HepG2 (cell line): Measurements from ENCODE around the gene DAD1. TPM values are rescaled to one million over a fixed set of nuclear protein-coding genes. Genes with fewer than 3 reads are reported as not detected.

ENCODE experiments used
- ATAC-seq: fragments of 200-7000 bp; cut with Tn5 transposase; 3 replicates; pipeline ENCODE4 v1.9.1; 2020; ENCODE audit warnings: mild to moderate bottlenecking, moderate library complexity
- BruUV-seq: library from RNA; stranded (reverse); fragments of 400-500 nt; replicated peaks from 2 replicates; lab custom pipeline; 2021; lab: Mats Ljungman, UMichigan
- CTCF ChIA-PET: fragments of 300-600 bp; formaldehyde crosslinking; extraction: SDS; loops from one replicate; lab custom pipeline; 2021; ENCODE audit warnings: low total read pairs, inconsistent platforms, low intra/inter-chr PET ratio; lab: Yijun Ruan, JAX
- POLR2A ChIA-PET: fragments of 350-600 bp; sonication (Branson Sonifier 250); formaldehyde crosslinking; loops from one replicate; lab custom pipeline; 2020; ENCODE audit warnings: antibody characterized with exemption, inconsistent platforms; lab: Yijun Ruan, JAX
- DNase-seq: peaks from one replicate; pipeline ENCODE4 v3.0.0-alpha.2; 2015; ENCODE audit warnings: low spot score
- FAIRE-seq: peaks from 3 replicates; lab custom pipeline; 2011; peaks lifted over from hg19 to GRCh38; lab: Jason Lieb, UNC
- H2AFZ ChIP-seq: one replicate; pipeline ENCODE4 v1.6.1; 2011; ENCODE audit warnings: low read length, inconsistent platforms
- H3K27ac ChIP-seq: fragments of 300-600 bp; 3 replicates; pipeline ENCODE4 v1.8.0; 2011; ENCODE audit warnings: mixed run types, mild to moderate bottlenecking, mixed read lengths, low read length, inconsistent platforms; ENCODE audit not compliant: insufficient read depth; ENCODE audit errors: extremely low read length
- H3K27me3 ChIP-seq, 2 experiments: fragments of 200-600 bp in 1 of 2; 2 replicates in 1 of 2; 3 replicates in 1 of 2; pipeline versions ENCODE4 v1.6.0 to v1.8.0; 2011; ENCODE audit warnings: low read length in 2 of 2, mild to moderate bottlenecking in 2 of 2, moderate library complexity in 2 of 2, inconsistent platforms in 1 of 2; ENCODE audit not compliant: insufficient read depth in 2 of 2, control insufficient read depth in 1 of 2
- H3K36me3 ChIP-seq, 2 experiments: fragments of 200-600 bp in 1 of 2; replicated peaks in 1 of 2; 2 replicates in 1 of 2; 3 replicates in 1 of 2; pipeline versions ENCODE4 v1.5.1 to v1.8.0; 2011; ENCODE audit warnings: low read length in 2 of 2, inconsistent platforms in 1 of 2; ENCODE audit not compliant: insufficient read depth in 2 of 2, control insufficient read depth in 1 of 2
- H3K4me1 ChIP-seq: 2 replicates; pipeline ENCODE4 v1.5.1; 2012; ENCODE audit warnings: low read length, inconsistent platforms; ENCODE audit not compliant: insufficient read depth
- H3K4me2 ChIP-seq: 2 replicates; pipeline ENCODE4 v1.6.0; 2011; ENCODE audit warnings: low read depth, low read length, inconsistent platforms
- H3K4me3 ChIP-seq, 3 experiments: fragments of 200-600 bp in 1 of 3; sonication (generic), shearing (Covaris generic) in 1 of 3; replicated peaks in 1 of 3; 2 replicates each; pipeline ENCODE4 v1.5.1; 2011 to 2016; ENCODE audit warnings: low read length in 3 of 3, inconsistent platforms in 2 of 3, low read depth in 2 of 3, mild to moderate bottlenecking in 2 of 3, control low read depth in 1 of 3, mixed read lengths in 1 of 3; ENCODE audit not compliant: insufficient read depth in 1 of 3
- H3K79me2 ChIP-seq: one replicate; pipeline ENCODE4 v1.6.1; 2011; ENCODE audit warnings: low read length, inconsistent platforms; ENCODE audit not compliant: insufficient read depth
- H3K9ac ChIP-seq: 2 replicates; pipeline ENCODE4 v1.6.0; 2011; ENCODE audit warnings: mild to moderate bottlenecking, low read depth, low read length, inconsistent platforms; ENCODE audit not compliant: insufficient read depth
- H3K9me3 ChIP-seq: 2 replicates; pipeline ENCODE4 v1.5.1; 2012; ENCODE audit warnings: mild to moderate bottlenecking, low read length
- H4K20me1 ChIP-seq: 2 replicates; pipeline ENCODE4 v1.6.0; 2011; ENCODE audit warnings: inconsistent platforms, mild to moderate bottlenecking, low read length, moderate library complexity; ENCODE audit not compliant: insufficient read depth
- CC2D1A ChIP-seq: sonication (generic); formaldehyde crosslinking; IDR thresholded peaks from 2 replicates; pipeline ENCODE4 v1.8.1; 2023; ENCODE audit warnings: mild to moderate bottlenecking, missing genetic modification reagents
- HOXA5 ChIP-seq: sonication (generic); formaldehyde crosslinking; IDR thresholded peaks from 2 replicates; pipeline ENCODE4 v1.4.0; 2020; ENCODE audit warnings: missing genetic modification reagents
- ISL2 ChIP-seq: sonication (generic); formaldehyde crosslinking; IDR thresholded peaks from 2 replicates; pipeline ENCODE4 v1.5.0; 2020; ENCODE audit warnings: missing genetic modification reagents
- KLF6 ChIP-seq: IDR thresholded peaks from 2 replicates; pipeline ENCODE4 v1.8.0; 2016; ENCODE audit warnings: missing biosample characterization, missing genetic modification reagents
- PHB2 ChIP-seq: fragments of 450-650 bp; IDR thresholded peaks from 2 replicates; pipeline ENCODE4 v1.6.1; 2018; ENCODE audit not compliant: partially characterized antibody
- POLR2AphosphoS5 ChIP-seq: IDR thresholded peaks from 2 replicates; pipeline ENCODE4 v1.6.1; 2012; ENCODE audit warnings: low read depth, low read length
- RBFOX2 ChIP-seq: fragments of 200-400 bp; formaldehyde crosslinking; IDR thresholded peaks from 2 replicates; pipeline ENCODE4 v1.6.1; 2017; ENCODE audit warnings: low read depth, mild to moderate bottlenecking, low read length
- REXO4 ChIP-seq: sonication (generic); formaldehyde crosslinking; IDR thresholded peaks from 2 replicates; pipeline ENCODE4 v1.8.0; 2022; ENCODE audit warnings: missing genetic modification reagents, mild to moderate bottlenecking, borderline replicate concordance
- SMAD3 ChIP-seq: sonication (generic); formaldehyde crosslinking; IDR thresholded peaks from 2 replicates; pipeline ENCODE4 v1.4.0; 2020; ENCODE audit warnings: missing genetic modification reagents
- TBX3 ChIP-seq: fragments of 450-650 bp; IDR thresholded peaks from 2 replicates; pipeline ENCODE4 v1.6.1; 2017; ENCODE audit warnings: antibody characterized with exemption, mild to moderate bottlenecking, inconsistent platforms, borderline replicate concordance
- TFDP1 ChIP-seq: IDR thresholded peaks from 2 replicates; pipeline ENCODE4 v1.6.1; 2016; ENCODE audit warnings: missing compliant biosample characterization, missing genetic modification reagents, borderline replicate concordance
- TRAFD1 ChIP-seq: sonication (generic); formaldehyde crosslinking; IDR thresholded peaks from 2 replicates; pipeline ENCODE4 v1.5.1; 2020; ENCODE audit warnings: missing genetic modification reagents, mild to moderate bottlenecking, borderline replicate concordance
- ZFP36 ChIP-seq: fragments of 150-350 bp; IDR thresholded peaks from 2 replicates; pipeline ENCODE4 v1.6.1; 2018; ENCODE audit warnings: borderline replicate concordance, low read length, low read depth; ENCODE audit not compliant: partially characterized antibody
- ZFY ChIP-seq: sonication (generic); formaldehyde crosslinking; IDR thresholded peaks from 2 replicates; pipeline ENCODE4 v1.4.0; 2020; ENCODE audit warnings: missing genetic modification reagents
- ZGPAT ChIP-seq: IDR thresholded peaks from 2 replicates; pipeline ENCODE4 v1.6.1; 2016; ENCODE audit warnings: mild to moderate bottlenecking
- ZNF878 ChIP-seq: sonication (generic); formaldehyde crosslinking; IDR thresholded peaks from 2 replicates; pipeline ENCODE4 v1.8.1; 2023; ENCODE audit warnings: mild to moderate bottlenecking, missing genetic modification reagents, moderate library complexity
- WGBS: methylation state at CpG from one replicate; pipeline ENCODE4 v1.1.6; 2017; ENCODE audit warnings: low lambda C conversion rate; 5-methylcytosine and 5-hydroxymethylcytosine counted together
- in situ Hi-C: cut with HindIII; loops from 2 replicates; pipeline ENCODE4 v1.10.0; 2017; ENCODE audit warnings: low pct_unique_long_range_greater_than_20kb; ENCODE audit not compliant: extremely low pct_ligation_motif_present
- intact Hi-C: fragments of 100-400 bp; cut with micrococcal nuclease; formaldehyde crosslinking; loops from one replicate; pipeline ENCODE4 v1.10.0; 2022; ENCODE audit not compliant: unreplicated experiment
- polyA plus RNA-seq, 8 experiments: library from polyadenylated mRNA; depleted of rRNA in 3 of 8; stranded (reverse) in 7 of 8; unstranded in 1 of 8; fragments of >200 nt; fragmentation: Illumina TruSeq in 4 of 8; extraction: Trizol in 4 of 8; gene quantifications; 2 replicates each; pipeline versions ENCODE4 v1.2.1 to v1.2.3, GENCODE V29; 2011 to 2016; ENCODE audit warnings: low read depth in 4 of 8, missing spikeins in 1 of 8, mixed read lengths in 1 of 8; ENCODE audit not compliant: insufficient read depth in 1 of 8
- total RNA-seq, 5 experiments: library from RNA; depleted of rRNA; stranded (reverse); fragments of >200 nt; fragmentation: Illumina TruSeq; extraction: Trizol; gene quantifications; 2 replicates each; pipeline ENCODE4 v1.2.3, GENCODE V29; 2016; ENCODE audit warnings: low read depth in 1 of 5
- TF ChIP-seq, protein P1 (sequence below): sonication (generic); formaldehyde crosslinking; IDR thresholded peaks from 2 replicates; pipeline ENCODE4 v1.8.0; 2022; ENCODE audit warnings: mild to moderate bottlenecking, missing genetic modification reagents, moderate library complexity

Gene DAD1
- total and polyA plus RNA-seq, 2 of the 13 experiments (the other 11 are each of a cell fraction or from before 2014, with no cell fraction given): 558 to 626 TPM

DNA sequence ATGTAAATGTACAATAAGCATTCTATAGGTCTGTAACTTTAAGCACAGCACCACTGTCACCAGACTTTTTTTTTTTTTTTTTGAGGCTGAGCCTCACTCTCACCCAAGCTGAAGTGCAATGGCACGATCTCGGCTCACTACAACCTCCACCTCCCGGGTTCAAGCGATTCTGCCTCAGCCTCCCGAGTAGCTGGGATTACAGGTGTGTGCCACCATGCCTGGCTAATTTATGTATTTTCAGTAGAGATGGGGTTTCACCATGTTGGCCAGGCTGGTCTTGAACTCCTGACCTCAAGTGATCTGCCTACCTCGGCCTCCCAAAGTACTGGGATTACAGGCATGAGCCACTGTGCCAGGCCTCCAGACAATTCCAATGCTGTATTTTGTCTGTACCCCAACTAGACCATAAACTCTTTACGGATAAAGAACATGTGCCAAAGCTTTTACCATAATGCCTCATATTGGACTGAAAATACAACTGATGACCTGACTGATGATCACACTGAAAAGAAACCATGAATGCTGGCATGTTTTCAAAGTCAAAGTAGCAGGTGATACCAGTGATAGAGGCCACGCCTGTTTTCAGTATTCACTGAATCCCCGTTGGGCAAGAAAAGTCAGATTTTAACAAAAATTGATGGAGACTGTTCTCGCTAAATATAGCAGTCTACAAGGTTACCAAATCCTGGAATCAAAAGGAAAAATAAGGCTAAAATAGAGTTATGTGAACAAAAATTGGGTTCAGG, 1.2 kb downstream of the DAD1 start (continued):
- TF ChIP-seq SMAD3 (CRISPR knock-in tag): 0 out of 2 replicates have a peak, but pooled peaks have one; percentile 23

- ChIA-PET CTCF (no interaction called here), POLR2A (interaction anchor here (1.9 to 2.8 kb wide), 3 partner anchors 11 to 179 kb away, joined by 11 to 34 read pairs (median 21); partner anchors contain the start of genes ABHD4 and OXA1L)
- in situ Hi-C loops: loop anchor here (25.0 kb wide), 1 partner anchor 1525 kb away; the partner anchor contains the start of genes DCAF11 and NRL
- peaks cover 51% of the 10 kb centered on the region for H3K79me2 ChIP-seq
- 97% methylated on average over 5 of the region's 5 CpGs for WGBS
- H2AFZ ChIP-seq: no peak overlapping the region
- H4K20me1 ChIP-seq: no peaks in the 10 kb centered on the region
- H3K4me1 ChIP-seq: peaks cover 56% of the 10 kb centered on the region
- peaks cover 0 to 6% of the 10 kb centered on the region in 2 experiments; a peak in 1 of 5 replicates for H3K27me3 ChIP-seq
- FAIRE-seq (no peak), DNase-seq (no peak), ATAC-seq (no peak)
- BruUV-seq: no TSS peak
- peak overlapping the region; percentile 84 for H3K4me2 ChIP-seq
- 0 out of 2 replicates have a peak overlapping the region, but pooled peaks have one; percentile 90 for H3K9ac ChIP-seq
- H3K9me3 ChIP-seq: no peaks in the 10 kb centered on the region
- no peak overlapping the region for H3K27ac ChIP-seq
- peak overlapping the region in 1 of 3 experiments; percentile 4; a peak in 1 of 6 replicates for H3K4me3 ChIP-seq
- intact Hi-C loops: loop anchor here (10.0 kb wide), 1 partner anchor 1858 kb away; the partner anchor contains the start of gene SDR39U1
- H3K36me3 ChIP-seq: peaks cover 3 to 14% of the 10 kb centered on the region in 2 experiments
- TF ChIP-seq HOXA5 (CRISPR knock-in tag) (0 out of 2 replicates have a peak, but pooled peaks have one; percentile 42), ZNF878 (CRISPR knock-in tag) (peak; percentile 75), PHB2 (no peak), ZGPAT (no peak), ZFY (CRISPR knock-in tag) (0 out of 2 replicates have a peak, but pooled peaks have one; percentile 30), TRAFD1 (CRISPR knock-in tag) (no peak), TFDP1 (CRISPR knock-in tag) (no peak), TBX3 (no peak), KLF6 (CRISPR knock-in tag) (no peak), ISL2 (CRISPR knock-in tag) (no peak), ZFP36 (no peak), CC2D1A (0 out of 2 replicates have a peak, but pooled peaks have one; percentile 67), RBFOX2 (0 out of 2 replicates have a peak, but pooled peaks have one; percentile 19), POLR2AphosphoS5 (no peak; the same call in 1 of the 2 replicates), REXO4 (CRISPR knock-in tag) (no peak)
- TF ChIP-seq, protein P1, sequence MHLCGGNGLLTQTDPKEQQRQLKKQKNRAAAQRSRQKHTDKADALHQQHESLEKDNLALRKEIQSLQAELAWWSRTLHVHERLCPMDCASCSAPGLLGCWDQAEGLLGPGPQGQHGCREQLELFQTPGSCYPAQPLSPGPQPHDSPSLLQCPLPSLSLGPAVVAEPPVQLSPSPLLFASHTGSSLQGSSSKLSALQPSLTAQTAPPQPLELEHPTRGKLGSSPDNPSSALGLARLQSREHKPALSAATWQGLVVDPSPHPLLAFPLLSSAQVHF (CRISPR knock-in tag): no peak
These were observed 1.8 kb downstream of the DAD1 start for GRCh38 chr14:22587247-22587646.
